HepG2 (cell line): ENCODE measurements around the gene CEBPA. TPM values are rescaled to one million over a fixed set of nuclear protein-coding genes. Genes with fewer than 3 reads are reported as not detected.

Source experiments
- ATF3 ChIP-seq: sonication (generic); formaldehyde crosslinking; IDR thresholded peaks from 2 replicates; pipeline ENCODE4 v1.4.0; 2020; ENCODE audit warnings: missing genetic modification reagents
- FOXM1 ChIP-seq: sonication (generic); formaldehyde crosslinking; IDR thresholded peaks from 2 replicates; pipeline ENCODE4 v1.5.0; 2020; ENCODE audit warnings: missing genetic modification reagents
- JUNB ChIP-seq: sonication (generic); formaldehyde crosslinking; IDR thresholded peaks from 2 replicates; pipeline ENCODE4 v1.8.0; 2022; ENCODE audit warnings: missing genetic modification reagents, mild to moderate bottlenecking, borderline replicate concordance
- RORA ChIP-seq: sonication (generic); formaldehyde crosslinking; IDR thresholded peaks from 2 replicates; pipeline ENCODE4 v1.5.0; 2020; ENCODE audit warnings: mild to moderate bottlenecking, missing genetic modification reagents, moderate library complexity
- TOPORS ChIP-seq: sonication (generic); formaldehyde crosslinking; IDR thresholded peaks from 2 replicates; pipeline ENCODE4 v1.8.0; 2023; ENCODE audit warnings: mild to moderate bottlenecking, missing genetic modification reagents
- TRIM22 ChIP-seq: fragments of 450-650 bp; IDR thresholded peaks from 2 replicates; pipeline ENCODE4 v1.6.1; 2017
- ZKSCAN8 ChIP-seq: IDR thresholded peaks from 2 replicates; pipeline ENCODE4 v1.6.1; 2016; ENCODE audit warnings: borderline replicate concordance, missing genetic modification reagents, missing compliant biosample characterization
- ZNF10 ChIP-seq: sonication (generic); formaldehyde crosslinking; IDR thresholded peaks from 2 replicates; pipeline ENCODE4 v1.4.0; 2020; ENCODE audit warnings: mild to moderate bottlenecking, low read depth, missing genetic modification reagents, borderline replicate concordance
- ZNF407 ChIP-seq: sonication (generic); formaldehyde crosslinking; IDR thresholded peaks from one replicate; pipeline ENCODE4 v1.5.1; 2020; ENCODE audit warnings: mild to moderate bottlenecking, missing genetic modification reagents; ENCODE audit errors: not compliant biosample characterization
- ZNF552 ChIP-seq: sonication (generic); formaldehyde crosslinking; IDR thresholded peaks from 2 replicates; pipeline ENCODE4 v1.9.0; 2022; ENCODE audit warnings: missing genetic modification reagents, mild to moderate bottlenecking, borderline replicate concordance
- ZNF609 ChIP-seq: sonication (generic); formaldehyde crosslinking; IDR thresholded peaks from 2 replicates; pipeline ENCODE4 v1.4.0; 2020; ENCODE audit warnings: mild to moderate bottlenecking, missing genetic modification reagents, borderline replicate concordance
- ZNF614 ChIP-seq: IDR thresholded peaks from 2 replicates; pipeline ENCODE4 v1.6.1; 2018; ENCODE audit warnings: missing biosample characterization, missing genetic modification reagents, inconsistent platforms, borderline replicate concordance
- ZNF709 ChIP-seq: sonication (generic); formaldehyde crosslinking; IDR thresholded peaks from 2 replicates; pipeline ENCODE4 v1.5.0; 2020; ENCODE audit warnings: mild to moderate bottlenecking, missing genetic modification reagents
- ZNF776 ChIP-seq: sonication (generic); formaldehyde crosslinking; IDR thresholded peaks from 2 replicates; pipeline ENCODE4 v1.4.0; 2020; ENCODE audit warnings: mild to moderate bottlenecking, missing genetic modification reagents
- polyA plus RNA-seq, 8 experiments: library from polyadenylated mRNA; depleted of rRNA in 3 of 8; stranded (reverse) in 7 of 8; unstranded in 1 of 8; fragments of >200 nt; fragmentation: Illumina TruSeq in 4 of 8; extraction: Trizol in 4 of 8; gene quantifications; 2 replicates each; pipeline versions ENCODE4 v1.2.1 to v1.2.3, GENCODE V29; 2011 to 2016; ENCODE audit warnings: low read depth in 4 of 8, missing spikeins in 1 of 8, mixed read lengths in 1 of 8; ENCODE audit not compliant: insufficient read depth in 1 of 8
- total RNA-seq, 5 experiments: library from RNA; depleted of rRNA; stranded (reverse); fragments of >200 nt; fragmentation: Illumina TruSeq; extraction: Trizol; gene quantifications; 2 replicates each; pipeline ENCODE4 v1.2.3, GENCODE V29; 2016; ENCODE audit warnings: low read depth in 1 of 5

The CEBPA gene
- total and polyA plus RNA-seq, 2 of the 13 experiments (the other 11 are each of a cell fraction or from before 2014, with no cell fraction given): 24.8 to 103 TPM

GRCh38 chr19:33293255-33294057, 8.9 kb downstream of the CEBPA start (continued):
- TF ChIP-seq ATF3 (0 out of 2 replicates have a peak, but pooled peaks have one; percentile 34), TRIM22 (no peak), JUNB (CRISPR knock-in tag) (no peak), RORA (CRISPR knock-in tag) (no peak), ZNF407 (CRISPR knock-in tag) (no peak), ZNF10 (no peak), ZNF709 (CRISPR knock-in tag) (no peak), FOXM1 (CRISPR knock-in tag) (no peak), ZNF776 (CRISPR knock-in tag) (no peak), TOPORS (no peak; the same call in 1 of the 2 replicates), ZNF614 (no peak), ZNF552 (CRISPR knock-in tag) (no peak), ZKSCAN8 (CRISPR knock-in tag) (no peak), ZNF609 (CRISPR knock-in tag) (peak; percentile 63; the same call in 1 of the 2 replicates)
